ENCODE results near the gene POLR3G.

The POLR3G gene

GRCh38 chr5:90474235-90475107 lies at the start of gene POLR3G, which contains the start of gene MBLAC2:
Gene POLR3G, plus strand, starts transcription at chr5:90474864. Its CDS starts 10,704 bp downstream, at chr5:90485568.
Gene MBLAC2, minus strand, starts transcription at chr5:90474771. Its CDS starts 479 bp downstream, at chr5:90474292.
- peak; percentile 52 for DNase-seq

GRCh38 chr5:90434116-90434714 lies 40.4 kb upstream of the POLR3G start:
- no peak for DNase-seq

GRCh38 chr5:90437663-90438062 lies 37.0 kb upstream of the POLR3G start:
- no peak for DNase-seq

GRCh38 chr5:90438100-90438499 lies 36.6 kb upstream of the POLR3G start:
- DNase-seq, result no peak

GRCh38 chr5:90440644-90441043 lies 34.0 kb upstream of the POLR3G start:
- no peak for DNase-seq

- no peak for DNase-seq
These were observed 27.7 kb upstream of the POLR3G start for GRCh38 chr5:90446961-90447360.

- no peak for DNase-seq
These were observed 13.4 kb upstream of the POLR3G start for GRCh38 chr5:90461288-90461687.

- no peak for DNase-seq
These were observed 1.8 kb upstream of the POLR3G start for GRCh38 chr5:90472783-90473395.

- DNase-seq, result no peak
These were observed 1.0 kb upstream of the POLR3G start for GRCh38 chr5:90473396-90474234.

GRCh38 chr5:90475436-90475980 lies 844 bp downstream of the POLR3G start:
- no peak for DNase-seq

- DNase-seq, result no peak
These were observed 1.7 kb downstream of the POLR3G start for GRCh38 chr5:90476391-90476790.

- DNase-seq, result peak; percentile 53
These were observed 2.4 kb downstream of the POLR3G start for GRCh38 chr5:90477073-90477472.

- no peak for DNase-seq
These were observed 3.1 kb downstream of the POLR3G start for GRCh38 chr5:90477621-90478215.

- DNase-seq, result no peak
These were observed 5.1 kb downstream of the POLR3G start for GRCh38 chr5:90479611-90480385.

GRCh38 chr5:90480699-90481098 lies 6.0 kb downstream of the POLR3G start:
- DNase-seq, result no peak

GRCh38 chr5:90483206-90483605 lies 8.5 kb downstream of the POLR3G start:
- no peak for DNase-seq

GRCh38 chr5:90484540-90484939 lies 9.9 kb downstream of the POLR3G start:
- DNase-seq, result no peak

GRCh38 chr5:90488791-90489190 lies 14.1 kb downstream of the POLR3G start:
- DNase-seq, result no peak

GRCh38 chr5:90494043-90494442 lies 19.4 kb downstream of the POLR3G start:
- no peak for DNase-seq

GRCh38 chr5:90495146-90495545 lies 20.5 kb downstream of the POLR3G start:
- DNase-seq, result no peak

- DNase-seq, result no peak
These were observed 28.9 kb downstream of the POLR3G start for GRCh38 chr5:90503596-90503995.
